GM12875 (cell line): ENCODE data around the gene ZNF276.

Experiments used
- H3K4me3 ChIP-seq: one replicate; pipeline ENCODE4 v1.5.1; 2011; ENCODE audit warnings: low read depth, low read length, control low read depth
- TF ChIP-seq, protein P1 (sequence below): IDR thresholded peaks from 2 replicates; pipeline ENCODE4 v1.5.1; 2011; ENCODE audit warnings: low read depth, mild to moderate bottlenecking, control low read depth, inconsistent platforms, low read length, moderate library complexity, borderline replicate concordance; ENCODE audit not compliant: insufficient read depth

The ZNF276 gene

DNA sequence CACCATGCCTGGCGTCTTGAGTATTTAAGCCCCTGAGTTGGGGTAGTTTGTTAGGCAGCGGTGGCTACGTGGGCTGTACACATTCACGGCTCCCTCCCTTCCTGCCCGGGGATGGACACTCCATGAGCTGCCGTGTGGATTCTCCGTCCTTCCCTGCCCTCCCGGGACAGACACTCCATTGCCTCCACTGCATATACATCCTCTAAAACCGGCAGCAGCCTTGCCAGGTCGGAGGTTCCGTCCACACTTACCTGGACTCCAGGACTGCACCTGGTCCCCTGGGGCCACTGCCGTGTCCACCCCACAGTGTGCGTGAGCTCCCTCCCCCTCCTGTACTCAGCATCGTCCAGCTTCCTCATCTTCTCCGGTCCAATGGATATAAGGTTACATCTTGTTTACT lies 16.3 kb upstream of the ZNF276 start:
- TF ChIP-seq, protein P1, sequence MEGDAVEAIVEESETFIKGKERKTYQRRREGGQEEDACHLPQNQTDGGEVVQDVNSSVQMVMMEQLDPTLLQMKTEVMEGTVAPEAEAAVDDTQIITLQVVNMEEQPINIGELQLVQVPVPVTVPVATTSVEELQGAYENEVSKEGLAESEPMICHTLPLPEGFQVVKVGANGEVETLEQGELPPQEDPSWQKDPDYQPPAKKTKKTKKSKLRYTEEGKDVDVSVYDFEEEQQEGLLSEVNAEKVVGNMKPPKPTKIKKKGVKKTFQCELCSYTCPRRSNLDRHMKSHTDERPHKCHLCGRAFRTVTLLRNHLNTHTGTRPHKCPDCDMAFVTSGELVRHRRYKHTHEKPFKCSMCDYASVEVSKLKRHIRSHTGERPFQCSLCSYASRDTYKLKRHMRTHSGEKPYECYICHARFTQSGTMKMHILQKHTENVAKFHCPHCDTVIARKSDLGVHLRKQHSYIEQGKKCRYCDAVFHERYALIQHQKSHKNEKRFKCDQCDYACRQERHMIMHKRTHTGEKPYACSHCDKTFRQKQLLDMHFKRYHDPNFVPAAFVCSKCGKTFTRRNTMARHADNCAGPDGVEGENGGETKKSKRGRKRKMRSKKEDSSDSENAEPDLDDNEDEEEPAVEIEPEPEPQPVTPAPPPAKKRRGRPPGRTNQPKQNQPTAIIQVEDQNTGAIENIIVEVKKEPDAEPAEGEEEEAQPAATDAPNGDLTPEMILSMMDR: no peak

DNA sequence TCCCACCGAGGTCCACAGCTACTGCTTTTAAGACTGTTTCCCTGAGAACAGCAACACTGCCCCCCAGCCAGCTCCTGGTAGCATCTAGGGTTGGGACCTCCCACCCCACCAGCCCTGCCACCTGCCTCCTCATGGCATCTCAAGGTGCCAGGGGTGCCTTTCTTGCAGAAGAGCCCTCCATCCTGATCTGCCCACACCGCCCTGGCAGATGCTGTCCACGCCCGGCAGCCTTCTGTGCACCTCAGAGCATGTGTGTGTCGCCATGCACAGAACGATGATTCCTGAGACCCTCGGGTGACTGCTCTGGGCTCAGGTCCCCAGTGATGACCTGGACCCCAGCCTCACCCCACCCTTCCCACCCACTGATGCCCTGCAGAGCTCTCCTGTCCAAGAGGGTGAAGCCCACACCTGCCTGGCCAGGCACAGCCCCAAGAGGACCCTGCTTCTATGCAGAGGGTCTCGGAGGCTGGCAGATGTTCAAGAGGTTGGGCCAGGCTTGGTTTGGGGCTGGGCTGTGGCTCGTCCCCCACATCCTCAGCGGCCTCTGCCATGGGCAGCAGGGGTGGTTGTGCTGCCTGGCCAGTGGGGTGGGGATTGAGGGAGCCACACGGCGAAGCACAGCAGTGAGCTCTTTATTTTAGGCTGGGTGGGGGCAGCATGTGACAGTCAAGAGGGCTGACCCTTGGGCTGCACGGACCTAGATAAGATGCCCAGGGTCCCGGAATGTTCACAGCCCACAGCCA lies 14.6 kb upstream of the ZNF276 start:
- TF ChIP-seq, protein P1: no peak
- H3K4me3 ChIP-seq: no peak overlapping the region

More for the DNA sequence above, 16.3 kb upstream of the ZNF276 start:
- no peak overlapping the region for H3K4me3 ChIP-seq

DNA sequence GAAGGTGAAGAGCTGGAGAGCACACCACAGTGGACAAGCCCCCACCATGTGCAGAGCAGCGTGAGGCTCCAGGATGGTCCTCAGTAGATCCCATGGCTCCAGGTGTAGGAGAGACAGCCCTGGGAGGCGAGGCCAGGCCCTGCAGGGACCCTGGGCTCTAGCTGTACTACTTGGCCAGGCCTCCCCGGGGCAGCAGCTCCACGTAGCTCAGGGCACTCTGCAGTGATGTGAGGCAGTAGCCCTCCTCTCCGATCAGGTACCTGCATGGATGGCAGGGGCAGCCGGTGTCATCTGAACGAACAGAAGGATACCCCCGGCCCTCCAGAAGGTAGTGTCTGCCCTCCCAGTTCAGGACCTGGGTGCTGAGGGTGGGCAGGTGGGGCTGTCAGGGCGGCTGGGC lies 13.6 kb upstream of the ZNF276 start:
- H3K4me3 ChIP-seq: no peak overlapping the region
- TF ChIP-seq, protein P1: no peak

DNA sequence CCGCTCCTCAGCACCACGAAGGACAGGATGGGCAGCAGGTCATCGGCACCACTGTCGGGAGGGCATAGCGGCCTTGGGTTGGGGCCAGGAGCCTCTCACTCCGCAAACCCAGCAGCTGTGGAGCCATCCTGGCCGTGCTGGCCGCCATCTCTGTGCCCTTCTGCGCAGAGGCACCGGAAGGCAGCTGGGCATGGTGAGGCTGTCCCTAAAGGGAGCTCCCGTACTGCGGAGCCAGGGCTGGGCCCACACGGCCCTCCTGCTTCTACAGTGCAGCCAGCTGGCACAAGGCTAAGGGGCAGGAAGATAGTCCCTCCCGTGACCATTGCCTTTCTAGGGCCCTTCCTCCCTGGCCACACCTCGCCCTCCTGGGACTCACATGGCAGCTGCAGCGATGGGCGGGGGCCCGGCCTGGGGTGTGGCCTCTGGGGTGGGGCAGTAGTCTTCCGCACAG lies 12.8 kb upstream of the ZNF276 start:
- no peak overlapping the region for H3K4me3 ChIP-seq
- TF ChIP-seq, protein P1: no peak

DNA sequence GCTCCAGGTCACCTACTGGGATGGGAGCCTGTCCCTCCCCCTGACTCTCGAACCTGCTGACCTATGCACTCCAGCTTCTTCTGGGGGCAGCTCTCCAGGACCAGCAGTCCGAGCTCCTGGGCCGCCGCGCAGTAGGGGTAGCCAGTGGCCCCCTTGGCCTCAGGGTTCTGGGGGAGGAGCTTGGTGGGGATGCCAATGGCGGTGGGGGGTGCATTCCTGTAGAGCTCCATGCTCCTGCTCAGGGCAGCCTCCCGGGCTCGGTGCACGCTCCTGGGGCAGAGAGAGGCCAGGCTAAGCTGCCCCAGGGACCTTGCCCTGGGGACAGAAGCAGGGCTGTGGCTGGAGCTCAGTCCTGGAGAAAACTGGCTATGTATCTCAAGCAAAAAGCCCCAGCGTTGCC lies 12.2 kb upstream of the ZNF276 start:
- TF ChIP-seq, protein P1: no peak
- no peak overlapping the region for H3K4me3 ChIP-seq

DNA sequence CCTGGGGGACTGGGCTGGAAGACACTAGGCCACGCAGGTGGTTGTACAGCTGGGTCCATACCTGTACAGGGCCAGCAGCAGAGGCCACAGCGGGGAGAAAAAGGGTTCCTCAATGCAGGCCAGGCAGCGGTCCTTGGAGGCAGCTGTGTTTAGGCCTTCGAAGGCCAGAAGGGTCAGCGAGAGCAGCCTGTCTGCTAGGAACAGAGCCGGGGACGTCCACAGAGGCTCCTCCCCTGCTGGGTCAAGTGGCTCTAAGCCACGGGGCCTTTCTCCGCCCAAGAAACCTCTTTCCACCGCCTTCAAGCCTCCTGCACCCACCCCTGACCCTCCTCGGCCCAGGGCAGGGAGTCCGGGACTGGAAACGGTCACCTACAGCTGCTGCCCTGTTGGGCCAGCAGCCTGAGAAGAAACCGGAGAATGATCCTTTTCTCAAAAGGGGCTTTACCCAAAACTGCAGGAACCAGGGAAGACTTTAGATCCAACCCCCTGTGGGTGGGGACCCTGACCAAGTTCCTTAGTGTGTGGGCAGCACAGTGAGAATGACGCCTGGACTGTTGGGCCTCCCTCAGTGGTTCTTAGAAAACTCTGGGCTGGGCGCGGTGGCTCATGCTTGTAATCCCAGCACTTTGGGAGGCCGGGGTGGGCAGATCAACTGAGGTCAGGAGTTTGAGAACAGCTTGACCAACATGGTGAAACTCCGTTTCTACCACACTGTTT lies 11.5 kb upstream of the ZNF276 start:
- TF ChIP-seq, protein P1: no peak
- H3K4me3 ChIP-seq: no peak overlapping the region
